ENCODE results near the gene THBS3.
A peak's percentile ranks its signal among the peaks of the same experiment; 100 is the strongest.
"Not testable (repeated sequence)": the region's sequence is repeated elsewhere in the genome, so short reads cannot be mapped to it uniquely, and the experiment has no call there.

Gene THBS3

DNA sequence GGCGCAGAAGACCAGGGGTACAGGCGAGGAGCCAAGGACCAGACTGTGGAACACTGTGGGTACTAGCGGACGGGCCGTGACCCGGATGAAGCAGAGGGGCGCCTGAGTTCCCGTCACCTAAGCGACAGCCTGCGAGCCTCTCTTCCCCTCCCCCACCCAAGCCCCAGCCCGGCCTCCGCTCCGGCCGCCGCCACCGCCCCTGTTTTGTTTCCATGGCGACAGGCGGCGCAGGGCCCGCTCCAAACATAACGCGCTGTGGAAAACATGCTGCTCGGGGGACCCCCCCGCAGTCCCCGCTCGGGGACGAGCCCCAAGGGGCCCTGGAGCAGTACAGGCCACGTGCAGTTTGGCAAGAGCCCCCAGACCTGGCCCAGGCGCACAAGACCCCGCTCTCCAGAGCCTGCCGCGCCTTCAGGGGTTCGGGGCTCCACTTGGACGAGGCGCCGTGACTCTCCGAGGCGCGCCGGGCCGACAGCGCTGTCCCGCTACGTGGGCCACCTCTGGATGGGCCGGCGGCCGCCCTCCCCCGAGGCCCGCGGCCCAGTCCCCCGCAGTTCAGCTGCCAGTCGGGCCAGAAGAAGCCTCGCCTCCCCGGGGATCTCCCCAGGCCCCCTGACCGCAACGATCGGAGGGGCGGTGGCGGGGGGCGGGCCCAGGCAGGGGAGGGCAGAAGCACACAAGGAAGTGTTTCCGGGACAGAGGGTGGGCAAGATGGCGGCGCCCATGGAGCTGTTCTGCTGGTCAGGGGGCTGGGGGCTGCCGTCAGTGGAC lies 1.0 kb upstream of the THBS3 start, which contains the start of gene MTX1:
Gene MTX1 (plus strand): TSS at position 155 of the 771 bp plus-strand sequence. CDS start 110 bp downstream, at position 265.
- peak; percentile 79 to 81 for DNase-seq (ENCODE audit: low read depth in 2 of 2)

- peak; percentile 88 to 89 for DNase-seq (ENCODE audit: low read depth in 2 of 2)
These were observed 549 bp downstream of the THBS3 start for GRCh38 chr1:155206891-155207805.

DNA sequence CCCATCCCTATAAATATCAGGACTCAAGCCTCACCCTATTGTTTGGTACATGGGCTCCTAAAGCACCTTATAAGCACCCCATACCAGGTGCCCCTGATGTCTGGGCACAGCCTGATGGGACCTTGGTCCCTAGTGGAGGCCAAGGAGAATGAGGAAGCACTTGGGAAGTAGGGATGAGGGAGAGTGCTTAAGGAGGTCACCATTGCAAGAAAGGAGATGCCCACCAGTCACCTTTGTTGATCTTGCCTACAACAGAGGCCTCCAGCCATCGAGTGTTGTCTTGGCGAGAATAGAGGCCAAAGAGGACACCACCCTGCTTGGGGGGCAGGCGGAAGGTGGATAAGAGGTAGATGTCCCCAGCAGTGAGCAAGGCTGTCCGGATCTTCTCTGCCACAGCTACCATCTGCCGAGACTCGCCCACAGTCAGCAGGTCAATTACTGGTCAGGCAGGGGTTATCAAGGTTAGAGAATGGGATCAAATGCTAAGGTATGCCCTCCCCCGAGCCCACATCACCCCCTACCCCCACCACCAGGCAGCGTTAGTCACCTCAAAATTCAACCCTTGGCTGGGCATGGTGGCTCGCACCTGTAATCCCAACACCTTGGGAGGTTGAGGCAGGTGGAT lies 1.6 kb downstream of the THBS3 start:
- DNase-seq (ENCODE audit: low read depth in 2 of 2) = no peak

DNA sequence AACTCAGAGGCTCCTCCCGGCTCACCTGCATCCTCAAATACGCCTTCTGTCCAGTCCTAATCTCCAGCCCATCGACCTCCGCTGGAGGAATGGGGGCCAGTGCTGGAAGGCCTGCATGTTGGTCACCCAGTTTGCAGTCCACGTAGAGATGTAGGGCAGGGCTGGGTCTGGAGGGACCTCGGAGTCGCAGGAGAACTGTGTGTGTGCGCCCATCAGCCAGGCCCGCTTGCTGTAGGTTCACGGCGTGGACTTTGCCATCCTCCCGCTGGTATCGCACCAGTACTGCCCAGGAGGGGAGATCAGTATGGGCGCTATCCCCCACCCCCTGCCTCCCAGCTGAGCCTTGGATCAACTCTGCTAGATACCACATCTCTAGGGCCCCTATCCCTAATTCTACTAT lies 2.7 kb downstream of the THBS3 start:
- no peak for DNase-seq (ENCODE audit: low read depth in 2 of 2)

DNA sequence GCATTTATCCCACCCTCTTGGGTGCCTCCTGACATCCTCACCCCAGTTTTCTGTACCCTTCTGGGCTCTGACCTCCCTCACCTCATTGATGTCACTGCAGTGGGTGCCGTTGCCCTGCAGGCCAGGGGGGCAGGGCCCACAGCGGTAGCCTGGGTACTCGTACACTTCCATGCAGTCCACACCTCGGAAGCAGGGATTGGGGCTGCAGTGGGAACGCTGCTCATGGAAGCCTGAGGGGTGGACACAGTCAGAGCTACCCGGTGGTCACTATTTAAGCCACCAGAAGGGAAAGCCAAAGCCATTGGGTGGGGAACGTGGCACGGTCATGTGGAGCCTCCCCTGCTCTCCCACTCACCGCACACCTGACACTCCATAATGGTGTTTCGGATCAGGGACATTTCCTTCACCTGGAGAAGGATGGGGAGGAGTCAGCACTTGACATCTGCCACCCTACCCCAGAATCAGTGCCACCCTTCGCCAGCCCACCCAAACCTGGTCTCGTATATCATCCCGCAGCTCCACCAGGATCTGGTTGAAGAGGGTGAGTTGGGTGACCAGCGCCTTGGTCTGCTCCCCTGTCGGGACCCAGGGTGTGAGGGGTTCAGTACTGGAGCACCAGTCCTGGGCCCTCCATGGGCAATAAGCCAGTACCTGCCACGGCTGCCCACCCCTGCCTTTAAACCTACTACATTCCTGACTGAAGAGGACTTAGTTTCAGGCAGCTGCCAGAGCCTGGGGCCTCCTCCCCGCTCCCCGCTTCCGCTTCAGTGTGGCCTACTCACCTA lies 4.8 kb downstream of the THBS3 start:
- DNase-seq (ENCODE audit: low read depth in 2 of 2) = no peak

DNA sequence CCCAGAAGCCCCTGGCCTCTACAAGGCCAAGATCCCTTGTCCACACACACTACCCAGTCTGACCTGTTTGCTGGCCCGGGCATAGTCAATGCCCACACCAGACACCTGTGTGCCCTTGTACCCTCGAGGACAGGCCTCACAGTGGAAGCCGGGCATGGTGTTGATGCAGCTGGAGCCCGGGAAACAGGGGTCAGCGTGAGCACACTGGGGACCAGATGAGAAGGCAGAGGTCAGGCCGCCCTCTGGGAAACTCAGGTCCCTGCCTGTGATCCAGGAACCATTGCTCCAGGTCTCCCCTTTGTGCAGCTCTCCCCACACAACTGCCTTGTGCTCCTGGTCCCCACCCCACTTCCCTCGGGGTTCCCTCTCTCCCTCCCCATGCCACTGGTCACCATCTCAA lies 5.5 kb downstream of the THBS3 start:
- DNase-seq (ENCODE audit: low read depth in 2 of 2) = no peak

DNA sequence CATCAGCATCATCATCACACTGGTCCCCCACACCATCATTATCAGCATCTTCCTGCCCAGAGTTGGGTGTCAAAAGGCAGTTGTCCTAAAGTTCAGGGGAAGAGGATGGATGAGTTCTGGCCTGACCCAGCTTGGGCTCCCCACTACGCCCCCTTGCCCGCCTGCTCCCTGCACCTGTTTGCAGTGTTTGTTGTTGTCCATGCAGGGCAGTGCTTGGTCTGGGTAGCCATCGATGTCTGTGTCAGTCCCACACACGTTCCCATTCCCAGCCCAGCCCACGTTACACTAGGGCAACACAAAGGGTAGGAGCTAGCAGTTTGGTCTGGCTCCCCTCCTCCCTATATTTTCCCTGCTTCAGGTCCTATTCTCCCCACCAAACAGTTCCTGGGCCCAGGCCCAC lies 6.8 kb downstream of the THBS3 start:
- no peak for DNase-seq (ENCODE audit: low read depth in 2 of 2)

- DNase-seq (ENCODE audit: low read depth in 2 of 2) = no peak
These were observed 7.9 kb downstream of the THBS3 start for GRCh38 chr1:155199792-155200191.

GRCh38 chr1:155198547-155198906 lies 9.2 kb downstream of the THBS3 start:
- no peak for DNase-seq (ENCODE audit: low read depth in 2 of 2)

DNA sequence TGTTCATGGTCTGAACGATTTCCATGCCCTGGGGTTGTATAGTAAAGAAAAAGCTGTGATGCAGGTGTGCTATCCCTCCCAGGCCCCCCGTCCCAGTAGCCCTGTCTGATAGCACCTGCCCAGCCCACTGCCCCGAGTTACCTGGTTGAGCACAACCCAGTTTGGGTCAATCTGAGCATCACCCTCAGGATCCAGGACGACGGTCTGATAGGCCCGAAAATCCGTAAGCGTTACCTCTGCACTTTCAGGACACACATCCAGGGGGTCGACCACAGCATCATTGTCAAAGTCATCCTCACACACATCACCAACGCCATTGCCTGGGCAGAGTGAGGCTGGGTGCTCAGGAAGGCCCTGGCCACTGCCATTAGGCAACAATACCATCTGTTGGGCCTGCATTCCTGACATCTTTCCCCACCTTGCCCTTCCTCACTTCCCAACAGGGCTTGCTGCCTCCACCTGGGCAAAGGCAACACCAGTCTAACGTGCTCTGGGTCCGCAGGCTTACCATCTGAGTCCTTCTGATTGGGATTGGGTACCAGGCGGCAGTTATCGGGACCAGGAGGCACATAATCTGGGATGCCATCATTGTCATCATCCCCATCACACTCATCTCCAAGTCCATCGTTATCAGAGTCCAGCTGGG lies 9.7 kb downstream of the THBS3 start:
- no peak for DNase-seq (ENCODE audit: low read depth in 2 of 2)

- DNase-seq (ENCODE audit: low read depth in 2 of 2) = no peak
These were observed 10.6 kb downstream of the THBS3 start for GRCh38 chr1:155196893-155197638.

- no peak for DNase-seq (ENCODE audit: low read depth in 2 of 2)
These were observed 11.4 kb downstream of the THBS3 start for GRCh38 chr1:155196103-155196892.

DNA sequence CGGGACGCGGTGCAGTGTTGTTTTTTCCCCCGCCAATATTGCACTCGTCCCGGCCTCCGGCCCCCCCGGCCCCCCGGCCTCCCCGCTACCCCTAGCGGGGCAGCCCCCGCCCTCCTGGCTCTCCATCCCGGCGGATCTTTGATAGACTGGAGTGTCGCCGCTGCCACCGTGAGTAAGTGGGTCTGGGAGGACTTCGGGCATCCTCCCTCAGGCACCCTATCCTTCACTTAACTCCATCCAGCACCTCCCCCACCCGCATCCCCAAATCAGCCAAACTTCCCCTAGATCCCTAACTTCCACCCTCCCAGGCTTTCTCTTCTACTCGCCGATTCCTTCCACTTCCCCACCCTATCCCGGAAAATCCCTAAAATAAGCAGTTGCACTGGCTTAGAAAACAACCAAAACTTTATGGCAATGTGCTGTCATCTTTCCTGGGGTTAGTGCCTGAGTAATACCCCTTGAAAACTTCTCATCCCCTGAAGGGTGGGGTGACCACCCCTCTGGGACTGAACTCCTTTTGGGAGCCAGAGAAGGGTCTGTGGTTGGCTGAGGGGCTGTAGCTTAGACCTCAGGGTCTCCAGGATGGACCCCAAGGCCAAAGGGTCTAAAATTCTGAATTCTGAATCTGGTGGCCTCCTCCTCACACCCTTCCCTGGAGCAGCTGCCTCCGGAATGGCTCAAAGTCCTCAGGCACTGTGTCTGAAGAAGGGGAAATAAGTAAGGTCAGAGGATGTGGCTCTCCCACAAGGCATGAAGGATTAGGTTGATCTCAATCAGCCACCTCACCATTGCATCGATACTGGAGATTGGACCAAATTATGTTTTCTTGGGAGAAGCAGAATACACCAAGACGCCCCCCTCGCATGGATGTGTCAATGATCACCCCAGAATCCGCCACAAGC lies 12.2 kb downstream of the THBS3 start:
- DNase-seq (ENCODE audit: low read depth in 2 of 2) = no peak

DNA sequence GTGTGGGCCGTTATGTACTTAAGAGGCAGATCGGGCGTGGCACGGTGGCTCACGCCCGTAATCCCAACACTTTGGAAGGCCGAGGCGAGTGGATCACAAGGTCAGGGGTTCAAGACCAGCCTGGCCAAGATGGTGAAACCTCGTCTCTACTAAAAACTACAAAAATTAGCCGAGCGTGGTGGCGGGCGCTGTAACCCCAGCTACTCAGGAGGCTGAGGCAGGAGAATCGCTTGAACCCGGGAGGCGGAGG lies 13.8 kb downstream of the THBS3 start:
- DNase-seq (ENCODE audit: low read depth in 2 of 2) = not testable (repeated sequence)

DNA sequence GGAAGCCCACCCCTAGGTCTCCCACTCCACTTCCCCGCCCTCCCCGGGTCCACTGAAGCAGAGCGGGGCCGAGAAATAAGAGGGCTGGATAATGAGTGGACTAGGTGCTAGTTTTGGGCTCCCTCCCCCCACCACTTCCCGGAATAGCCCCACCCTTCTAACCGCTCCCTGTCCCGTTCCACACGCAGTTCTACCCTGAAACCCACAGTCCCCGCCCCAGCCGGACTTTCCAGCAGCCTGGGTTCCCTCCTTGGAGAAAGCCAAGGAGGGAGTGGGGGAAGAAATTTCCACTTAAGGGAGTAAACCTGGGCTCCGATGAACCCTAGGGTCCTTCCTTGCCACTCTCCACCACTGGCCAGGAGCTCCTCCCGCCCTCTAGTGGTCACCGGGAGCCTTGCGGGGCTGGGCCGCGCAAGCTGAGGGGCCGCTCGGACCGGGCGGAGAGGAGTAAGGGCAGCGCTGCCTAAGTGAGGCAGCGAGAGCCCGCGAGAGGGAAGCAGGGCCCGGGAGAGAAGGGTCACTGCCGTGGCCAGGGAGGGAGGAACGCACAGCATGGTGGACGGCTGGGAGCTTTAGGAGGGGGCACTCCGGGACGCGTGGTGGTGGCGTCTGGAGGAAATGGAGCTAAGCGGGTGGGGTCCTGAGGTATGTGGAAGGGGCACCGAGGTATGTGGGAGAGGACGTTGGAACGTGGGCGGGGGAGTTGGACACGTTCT lies 14.3 kb downstream of the THBS3 start:
- DNase-seq (ENCODE audit: low read depth in 2 of 2) = peak; percentile 63 to 81

- no peak for DNase-seq (ENCODE audit: low read depth in 2 of 2)
These were observed 15.1 kb downstream of the THBS3 start for GRCh38 chr1:155192346-155193274.

DNA sequence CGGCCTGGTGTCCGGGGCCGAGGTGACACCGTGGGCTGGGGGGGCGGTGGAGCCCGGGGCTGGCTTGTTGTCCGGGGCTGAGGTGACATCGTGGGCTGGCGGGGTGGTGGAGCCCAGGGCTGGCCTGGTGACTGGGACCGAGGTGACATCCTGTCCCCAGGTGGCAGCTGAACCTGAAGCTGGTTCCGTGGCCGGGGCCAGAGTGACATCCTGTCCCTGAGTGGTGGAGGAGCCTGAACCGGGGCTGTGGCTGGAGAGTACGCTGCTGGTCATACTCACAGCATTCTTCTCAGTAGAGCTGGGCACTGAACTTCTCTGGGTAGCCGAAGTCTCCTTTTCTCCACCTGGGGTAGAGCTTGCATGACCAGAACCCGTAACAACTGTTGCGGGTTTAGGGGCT lies 15.8 kb downstream of the THBS3 start:
- no peak for DNase-seq (ENCODE audit: low read depth in 2 of 2)

Measured in activated CD4-positive, alpha-beta T cell treated with anti-CD3 and anti-CD28 coated beads for 24 hours (primary cell).